GM20431 (cell line): ENCODE data around the gene FLNC.

Experiments
- in situ Hi-C: fragments of 300-500 bp; cut with MseI, MboI; formaldehyde crosslinking; loops from one replicate; pipeline ENCODE4 v1.15.0; 2020; ENCODE audit warnings: low sequenced_read_pairs; ENCODE audit not compliant: unreplicated experiment

Gene FLNC

GRCh38 chr7:128801667-128802418 is 28.4 kb upstream of the FLNC start:
- in situ Hi-C loops, result no loop called here

- in situ Hi-C loops, result no loop called here
Measured at GRCh38 chr7:128804484-128804883, 25.7 kb upstream of the FLNC start.

GRCh38 chr7:128805225-128805624 is 25.0 kb upstream of the FLNC start:
- in situ Hi-C loops, result no loop called here

- in situ Hi-C loops, result no loop called here
Measured at GRCh38 chr7:128807191-128807590, 23.0 kb upstream of the FLNC start.

- in situ Hi-C loops, result no loop called here
Measured at GRCh38 chr7:128809363-128809762, 20.8 kb upstream of the FLNC start.

GRCh38 chr7:128810473-128810872 is 19.7 kb upstream of the FLNC start:
- in situ Hi-C loops, result no loop called here

GRCh38 chr7:128810997-128811396 is 19.2 kb upstream of the FLNC start:
- in situ Hi-C loops, result no loop called here

- in situ Hi-C loops, result no loop called here
Measured at GRCh38 chr7:128811631-128812430, 18.4 kb upstream of the FLNC start.

GRCh38 chr7:128812514-128813168 is 17.6 kb upstream of the FLNC start:
- in situ Hi-C loops, result no loop called here

- in situ Hi-C loops, result no loop called here
Measured at GRCh38 chr7:128814499-128814898, 15.7 kb upstream of the FLNC start.

- in situ Hi-C loops, result no loop called here
Measured at GRCh38 chr7:128815289-128815942, 14.8 kb upstream of the FLNC start.

- in situ Hi-C loops, result no loop called here
Measured at GRCh38 chr7:128818694-128819093, 11.5 kb upstream of the FLNC start.

GRCh38 chr7:128821724-128822123 is 8.5 kb upstream of the FLNC start:
- in situ Hi-C loops, result no loop called here

- in situ Hi-C loops, result no loop called here
Measured at GRCh38 chr7:128826512-128826911, 3.7 kb upstream of the FLNC start.

- in situ Hi-C loops, result no loop called here
Measured at GRCh38 chr7:128826916-128827247, 3.3 kb upstream of the FLNC start.

- in situ Hi-C loops, result no loop called here
Measured at GRCh38 chr7:128827248-128827958, 2.8 kb upstream of the FLNC start.

- in situ Hi-C loops, result no loop called here
Measured at GRCh38 chr7:128827971-128828711, 2.1 kb upstream of the FLNC start.

GRCh38 chr7:128829391-128830166 is 627 bp upstream of the FLNC start:
- in situ Hi-C loops, result no loop called here
